NCI-H446 (cell line): ENCODE measurements around the gene IP6K3.

ENCODE experiments used
- DNase-seq, 2 experiments: peaks; one replicate each; lab custom pipeline; 2025; lab: John Stamatoyannopoulos, UW

IP6K3 gene

GRCh38 chr6:33723371-33724085 is 23.2 kb downstream of the IP6K3 start:
- DNase-seq: peak in 1 of 2 experiments; percentile 62

DNA sequence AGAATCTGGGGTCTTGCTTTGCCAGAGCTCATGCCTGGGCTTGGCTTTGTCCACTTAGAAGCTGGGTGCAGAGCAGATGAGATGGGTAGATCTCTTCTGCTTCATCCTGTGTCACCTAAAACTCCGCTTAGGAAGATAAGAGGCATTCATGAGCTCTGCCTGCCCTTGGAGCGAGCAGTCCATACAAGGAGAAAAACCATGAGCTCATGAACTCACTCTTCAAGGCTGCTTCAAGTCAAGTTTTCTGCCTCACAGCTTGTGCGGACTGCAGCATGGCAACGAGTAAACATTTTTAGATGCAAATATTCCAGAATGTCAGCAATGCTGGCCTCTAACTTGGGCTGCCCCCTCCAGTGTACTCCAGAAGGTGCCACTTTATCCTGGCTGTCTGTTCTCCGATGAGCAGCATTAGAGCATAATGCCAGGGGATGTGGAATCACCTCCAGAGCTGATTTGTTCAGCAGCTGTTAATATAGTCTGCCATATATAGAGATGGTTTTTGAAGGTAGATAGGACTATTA is 24.5 kb downstream of the IP6K3 start:
- DNase-seq: peak in 1 of 2 experiments; percentile 12

- DNase-seq: no peak
These were observed 25.2 kb downstream of the IP6K3 start for GRCh38 chr6:33721508-33721907.

DNA sequence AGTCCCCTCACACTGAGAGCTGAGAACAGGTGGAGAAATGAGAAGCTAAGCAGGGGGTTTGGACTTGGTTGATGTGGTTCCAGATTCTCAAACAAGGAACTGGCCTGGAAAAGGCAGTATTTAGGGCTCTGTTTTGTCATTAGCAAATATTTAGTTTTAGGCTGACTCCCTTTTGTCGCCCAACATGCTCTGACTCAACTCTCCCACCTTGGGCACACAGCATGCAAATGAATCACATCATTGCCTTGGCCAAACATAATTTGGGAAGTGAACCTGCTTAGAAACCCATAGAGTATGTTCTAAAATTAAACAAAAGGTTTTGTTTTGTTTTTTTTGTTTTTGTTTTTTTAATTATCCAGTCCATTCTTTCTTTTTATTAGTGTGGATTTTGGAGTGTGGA is 25.7 kb downstream of the IP6K3 start:
- DNase-seq: peak in 1 of 2 experiments; percentile 50

DNA sequence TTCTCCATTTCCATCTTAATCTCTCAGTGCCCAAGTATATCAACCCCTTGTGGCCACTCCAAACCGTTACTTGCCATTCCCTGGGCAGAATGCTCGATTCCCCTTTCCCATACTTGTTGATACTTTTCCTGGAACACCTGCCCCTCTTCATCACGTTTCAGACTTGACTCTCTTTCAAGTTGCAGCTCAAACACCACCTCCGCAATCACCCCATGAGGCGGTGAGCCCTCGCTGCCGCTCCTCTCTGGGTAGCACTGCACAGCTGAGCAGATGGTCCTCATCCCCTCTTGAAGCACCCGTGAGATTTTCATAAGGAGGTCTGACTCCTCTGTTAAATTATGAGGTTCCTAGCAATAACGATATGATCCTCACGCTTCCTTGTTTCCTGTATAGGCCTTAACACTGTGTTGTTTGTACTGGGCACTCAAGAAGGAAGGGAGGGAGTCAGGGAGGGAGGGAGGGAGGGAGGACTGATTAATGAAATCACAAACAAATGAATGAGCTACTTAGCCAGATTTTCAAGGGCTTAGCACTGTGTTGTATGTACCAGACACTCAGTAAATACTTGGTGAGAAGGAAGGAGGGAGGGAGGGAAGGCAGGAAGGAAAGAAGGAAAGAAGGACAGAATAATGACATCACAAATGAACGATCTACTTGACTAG is 27.2 kb downstream of the IP6K3 start:
- peak; percentile 39 to 41 for DNase-seq

- no peak for DNase-seq
These were observed 28.0 kb downstream of the IP6K3 start for GRCh38 chr6:33718713-33719112.

GRCh38 chr6:33717934-33718455 is 28.7 kb downstream of the IP6K3 start:
- peak; percentile 50 to 60 for DNase-seq

- no peak for DNase-seq
These were observed 29.6 kb downstream of the IP6K3 start for GRCh38 chr6:33716890-33717632.

GRCh38 chr6:33716379-33716778 is 30.3 kb downstream of the IP6K3 start:
- no peak for DNase-seq

GRCh38 chr6:33714385-33715040 is 32.2 kb downstream of the IP6K3 start:
- DNase-seq: no peak

- no peak for DNase-seq
These were observed 32.9 kb downstream of the IP6K3 start for GRCh38 chr6:33713786-33714185.

GRCh38 chr6:33712914-33713313 is 33.8 kb downstream of the IP6K3 start:
- DNase-seq: no peak

- peak; percentile 92 to 98 for DNase-seq
These were observed 35.3 kb downstream of the IP6K3 start, which contains the start of gene UQCC2 for GRCh38 chr6:33711140-33712129. UQCC2 (minus strand) TSS chr6:33711700; CDS start chr6:33711686, 14 bp downstream.

DNA sequence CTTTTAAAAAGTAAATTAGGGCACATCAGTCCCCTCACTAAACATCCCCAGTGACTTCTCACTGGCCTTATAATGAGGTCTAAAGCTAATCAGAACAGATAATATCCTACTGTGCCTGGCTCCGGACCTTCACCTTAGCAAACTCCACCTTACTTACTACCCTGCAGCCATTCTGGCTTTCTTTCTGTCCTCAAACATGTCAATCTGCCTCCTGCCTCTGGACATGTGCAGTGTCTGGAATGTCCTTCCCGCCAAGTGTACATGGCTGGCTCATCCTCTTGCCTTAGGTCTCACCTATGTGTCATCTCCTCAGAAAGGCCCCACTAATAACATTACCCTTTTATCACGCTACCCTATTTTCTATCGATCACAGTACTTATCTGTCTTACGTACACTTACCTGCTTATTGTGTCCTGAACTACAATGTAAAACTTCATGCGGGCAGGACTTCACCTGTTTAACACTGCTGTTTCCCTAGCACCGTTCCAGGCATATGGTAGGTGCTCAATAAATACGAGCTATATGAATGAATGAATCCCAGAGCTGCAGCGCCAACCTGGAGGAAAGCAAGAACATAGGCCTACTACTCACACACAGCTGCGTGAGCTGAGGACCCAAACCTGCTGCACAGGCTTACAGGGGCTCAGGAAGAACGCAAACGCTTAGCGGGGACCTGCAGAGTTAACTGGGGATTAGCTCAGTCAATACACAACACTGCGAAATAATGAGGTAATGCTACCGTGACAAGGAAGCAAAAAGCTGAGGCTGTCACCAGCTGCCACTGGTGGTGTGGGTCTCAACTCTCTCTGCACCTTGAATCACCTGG is 36.2 kb downstream of the IP6K3 start:
- no peak for DNase-seq

DNA sequence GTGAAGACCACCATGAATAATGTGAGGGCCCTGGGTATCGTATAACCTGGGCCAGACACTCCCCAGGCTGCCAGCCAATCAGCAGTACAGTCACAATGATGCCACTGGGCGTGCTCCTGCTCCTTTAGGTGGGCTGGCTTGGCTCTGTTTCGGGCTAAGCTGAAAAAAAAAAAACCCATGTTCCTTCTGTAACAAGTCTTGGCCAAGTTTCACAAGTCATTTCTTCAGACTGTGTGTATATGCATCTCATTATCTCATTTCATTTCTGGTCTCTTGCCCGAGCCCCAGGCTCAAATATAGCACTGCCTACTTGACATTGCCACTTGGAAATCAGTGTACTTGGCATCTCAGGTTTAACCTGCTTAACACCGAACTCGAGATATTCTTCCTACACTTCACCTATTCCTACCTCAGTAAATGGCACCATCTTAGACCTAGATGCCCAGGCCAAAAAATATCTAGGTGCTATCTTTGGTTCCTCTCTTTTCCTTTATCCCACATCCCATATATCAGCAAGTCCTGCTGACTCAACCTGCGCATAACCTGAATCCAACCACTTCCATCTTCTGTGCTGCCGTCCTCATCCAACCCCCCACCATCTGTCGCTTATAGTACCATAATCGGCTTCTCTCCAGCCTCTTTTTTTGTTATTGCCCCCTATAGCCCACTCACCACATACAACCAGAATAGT is 37.0 kb downstream of the IP6K3 start:
- no peak for DNase-seq

GRCh38 chr6:33708516-33709204 is 38.0 kb downstream of the IP6K3 start:
- no peak for DNase-seq

- no peak for DNase-seq
These were observed 38.9 kb downstream of the IP6K3 start for GRCh38 chr6:33707771-33708170.

DNA sequence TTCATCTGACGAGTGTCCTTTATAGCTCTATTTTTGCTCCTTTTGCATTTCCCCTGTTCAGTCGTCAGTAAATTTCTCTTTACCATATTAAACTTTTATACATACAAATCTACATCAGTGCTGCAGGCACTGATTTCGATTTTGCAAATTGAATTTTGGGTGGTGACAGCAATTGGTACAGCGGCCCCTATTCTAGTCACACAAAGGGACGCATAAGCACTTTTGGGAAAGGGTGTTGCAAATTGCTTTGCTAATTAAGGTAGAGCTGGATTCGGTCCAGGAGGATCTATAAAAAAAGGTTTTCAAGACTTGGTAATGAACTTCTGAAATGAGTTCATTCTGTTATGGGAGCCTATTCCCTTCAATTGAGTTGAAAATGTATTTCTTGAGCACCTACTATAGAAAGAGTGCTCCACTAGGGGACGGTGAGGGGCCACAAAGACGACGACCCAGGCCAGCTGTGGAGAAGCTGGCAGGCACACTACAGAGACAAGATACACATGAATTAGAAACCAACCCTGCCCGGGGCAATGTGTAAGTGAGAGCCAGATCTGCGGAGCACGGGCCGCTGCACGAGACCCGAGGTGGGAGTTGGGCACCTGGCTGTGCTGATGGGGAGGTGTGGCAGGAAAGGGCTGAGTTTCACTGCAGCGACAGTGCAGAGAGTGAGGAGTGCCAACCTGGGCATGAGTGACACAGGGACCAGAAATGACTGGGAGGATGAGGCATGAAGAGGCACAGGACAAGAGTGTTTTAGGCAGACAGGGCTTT is 40.6 kb downstream of the IP6K3 start:
- no peak for DNase-seq
